KMS-11 (cell line): ENCODE measurements around the gene CLOCK.

Source experiments
- H2AFZ ChIP-seq: fragments of 200-600 bp; sonication (generic); 2 replicates; pipeline ENCODE4 v1.6.1; 2016; ENCODE audit warnings: antibody characterized with exemption, mixed run types, low read depth
- H3K27ac ChIP-seq: fragments of 200-600 bp; sonication (generic); 2 replicates; pipeline ENCODE4 v1.6.1; 2016; ENCODE audit warnings: mild to moderate bottlenecking, mixed run types
- H3K27me3 ChIP-seq: fragments of 200-600 bp; sonication (generic); 2 replicates; pipeline ENCODE4 v1.6.1; 2017; ENCODE audit warnings: mild to moderate bottlenecking, low read depth, mixed run types, moderate library complexity; ENCODE audit not compliant: insufficient read depth
- H3K36me3 ChIP-seq: fragments of 200-600 bp; sonication (generic); 2 replicates; pipeline ENCODE4 v1.6.1; 2017; ENCODE audit warnings: mild to moderate bottlenecking, mixed run types; ENCODE audit not compliant: insufficient read depth
- H3K4me1 ChIP-seq: fragments of 200-600 bp; sonication (generic); 2 replicates; pipeline ENCODE4 v1.6.1; 2016; ENCODE audit warnings: mild to moderate bottlenecking, low read depth, mixed run types; ENCODE audit not compliant: poor library complexity, severe bottlenecking
- H3K4me2 ChIP-seq: fragments of 200-600 bp; sonication (generic); 2 replicates; pipeline ENCODE4 v1.7.0; 2016; ENCODE audit warnings: mild to moderate bottlenecking, mixed run types
- H3K4me3 ChIP-seq: fragments of 200-600 bp; sonication (generic); IDR thresholded peaks from 2 replicates; pipeline ENCODE4 v1.6.1; 2017; ENCODE audit warnings: low read depth, low read length, mixed read lengths; ENCODE audit not compliant: insufficient read depth
- H3K79me2 ChIP-seq: fragments of 200-600 bp; sonication (generic); 2 replicates; pipeline ENCODE4 v1.6.1; 2016; ENCODE audit warnings: low read depth, mixed run types; ENCODE audit not compliant: insufficient read depth
- H3K9ac ChIP-seq: fragments of 200-600 bp; sonication (generic); 2 replicates; pipeline ENCODE4 v1.6.1; 2016; ENCODE audit warnings: mild to moderate bottlenecking, mixed run types
- H4K20me1 ChIP-seq: fragments of 200-600 bp; sonication (generic); 2 replicates; pipeline ENCODE4 v1.6.1; 2016; ENCODE audit warnings: mild to moderate bottlenecking, mixed run types; ENCODE audit not compliant: insufficient read depth
- CTCF ChIP-seq: fragments of 200-600 bp; sonication (generic); conservative IDR thresholded peaks from 2 replicates; pipeline ENCODE4 v1.6.1; 2017; ENCODE audit warnings: low read depth, mild to moderate bottlenecking, antibody characterized with exemption, low read length, moderate library complexity, mixed read lengths

The CLOCK gene

GRCh38 chr4:55568905-55569504 is 22.3 kb upstream of the CLOCK start:
- H3K4me2 ChIP-seq, result no peak overlapping the region
- no peaks in the 10 kb centered on the region for H3K36me3 ChIP-seq
- no peaks in the 10 kb centered on the region for H3K79me2 ChIP-seq
- no peaks in the 10 kb centered on the region for H3K4me1 ChIP-seq
- H4K20me1 ChIP-seq, result no peaks in the 10 kb centered on the region
- H3K27me3 ChIP-seq, result no peaks in the 10 kb centered on the region
- no peak overlapping the region for H3K9ac ChIP-seq
- no peak overlapping the region for H2AFZ ChIP-seq
- no peak overlapping the region for H3K27ac ChIP-seq
- no peak for TF ChIP-seq CTCF
- H3K4me3 ChIP-seq, result no peak overlapping the region

- H3K79me2 ChIP-seq, result no peaks in the 10 kb centered on the region
- peak overlapping the region; percentile 1; the same call in 1 of the 2 replicates for H3K27ac ChIP-seq
- no peak overlapping the region for H3K9ac ChIP-seq
- no peaks in the 10 kb centered on the region for H3K36me3 ChIP-seq
- H4K20me1 ChIP-seq, result no peaks in the 10 kb centered on the region
- H3K27me3 ChIP-seq, result no peaks in the 10 kb centered on the region
- H3K4me2 ChIP-seq, result peak overlapping the region; percentile 86
- H3K4me3 ChIP-seq, result no peak overlapping the region
- no peak overlapping the region for H2AFZ ChIP-seq
- peaks cover 17% of the 10 kb centered on the region for H3K4me1 ChIP-seq
- no peak for TF ChIP-seq CTCF
Observed at GRCh38 chr4:55561889-55562288, 15.2 kb upstream of the CLOCK start.

GRCh38 chr4:55560096-55560495 is 13.4 kb upstream of the CLOCK start:
- Histone ChIP-seq H4K20me1 (no peaks in the 10 kb centered on the region), H3K27me3 (no peaks in the 10 kb centered on the region), H3K79me2 (no peaks in the 10 kb centered on the region), H3K36me3 (no peaks in the 10 kb centered on the region), H3K9ac (no peak overlapping the region), H3K4me3 (no peak overlapping the region), H3K4me1 (peaks cover 17% of the 10 kb centered on the region), H2AFZ (no peak overlapping the region), H3K27ac (no peak overlapping the region), H3K4me2 (no peak overlapping the region)
- no peak for TF ChIP-seq CTCF

GRCh38 chr4:55554453-55555030 is 7.8 kb upstream of the CLOCK start:
- H3K27ac ChIP-seq, result no peak overlapping the region
- H3K27me3 ChIP-seq, result no peaks in the 10 kb centered on the region
- H3K9ac ChIP-seq, result no peak overlapping the region
- H2AFZ ChIP-seq, result peak overlapping the region; percentile 68; the same call in 1 of the 2 replicates
- H3K4me3 ChIP-seq, result no peak overlapping the region
- peak; percentile 42; the same call in 1 of the 2 replicates for TF ChIP-seq CTCF
- H4K20me1 ChIP-seq, result no peaks in the 10 kb centered on the region
- H3K4me1 ChIP-seq, result peaks cover 13% of the 10 kb centered on the region
- H3K79me2 ChIP-seq, result no peaks in the 10 kb centered on the region
- H3K4me2 ChIP-seq, result peak overlapping the region; percentile 80
- H3K36me3 ChIP-seq, result no peaks in the 10 kb centered on the region
